ENCODE data around the gene PTCD2. TPM values are rescaled to one million over a fixed set of nuclear protein-coding genes. Genes with fewer than 3 reads are reported as not detected.
A peak's percentile ranks its signal among the peaks of the same experiment; 100 is the strongest.

The PTCD2 gene
- total RNA-seq, 2 donors from 2014 or later: 9.5 to 13.4 TPM

- WGBS, 2 experiments (ENCODE audit: insufficient coverage in 1 of 2, insufficient read length in 1 of 2): 96 to 100% methylated on average over 1 of the region's 1 CpG
- peaks cover 3% of the 10 kb centered on the region for H3K27me3 Mint-ChIP-seq (ENCODE audit: insufficient read depth)
These were observed 72.2 kb downstream of the PTCD2 start for GRCh38 chr5:72392326-72392733.

GRCh38 chr5:72393052-72393451 is 72.9 kb downstream of the PTCD2 start:
- no peak for TF ChIP-seq CTCF (conservative IDR thresholded peaks at IDR 0.05)
- H3K36me3 ChIP-seq (ENCODE audit: control insufficient read depth, insufficient read depth, low read length): no peaks in the 10 kb centered on the region

More at GRCh38 chr5:72392326-72392733, 72.2 kb downstream of the PTCD2 start:
- H3K4me3 ChIP-seq (ENCODE audit: low read length): no peak overlapping the region
- H3K27me3 ChIP-seq (ENCODE audit: control insufficient read depth, insufficient read depth, low read length, poor library complexity, severe bottlenecking): no peaks in the 10 kb centered on the region
- Mint-ChIP-seq H3K4me1 (no peaks in the 10 kb centered on the region), H3K9me3 (no peaks in the 10 kb centered on the region), H3K36me3 (ENCODE audit: low read depth) (no peaks in the 10 kb centered on the region), H3K27ac (no peak overlapping the region), H3K4me3 (no peak overlapping the region)
- no peak overlapping the region for H3K9ac ChIP-seq (ENCODE audit: extremely low read depth, low read length, poor library complexity, severe bottlenecking)
- no peaks in the 10 kb centered on the region for H3K36me3 ChIP-seq (ENCODE audit: control insufficient read depth, insufficient read depth, low read length)
- H3K4me1 ChIP-seq (ENCODE audit: control insufficient read depth, insufficient read depth, low read length): no peaks in the 10 kb centered on the region
- TF ChIP-seq CTCF (conservative IDR thresholded peaks at IDR 0.05): no peak
- H3K9me3 ChIP-seq (ENCODE audit: control insufficient read depth, low read length): no peaks in the 10 kb centered on the region
- no peak for DNase-seq
- H3K27ac ChIP-seq (ENCODE audit: low read depth, low read length): no peak overlapping the region

GRCh38 chr5:72394688-72395087 is 74.5 kb downstream of the PTCD2 start:
- Histone ChIP-seq H3K4me1 (ENCODE audit: control insufficient read depth, insufficient read depth, low read length) (no peaks in the 10 kb centered on the region), H3K9me3 (ENCODE audit: control insufficient read depth, low read length) (peaks cover 2% of the 10 kb centered on the region), H3K9ac (ENCODE audit: extremely low read depth, low read length, poor library complexity, severe bottlenecking) (no peak overlapping the region), H3K4me3 (ENCODE audit: low read length) (no peak overlapping the region), H3K27ac (ENCODE audit: low read depth, low read length) (no peak overlapping the region), H3K36me3 (ENCODE audit: control insufficient read depth, insufficient read depth, low read length) (no peaks in the 10 kb centered on the region), H3K27me3 (ENCODE audit: control insufficient read depth, insufficient read depth, low read length, poor library complexity, severe bottlenecking) (no peaks in the 10 kb centered on the region)
- peak; percentile 59 for TF ChIP-seq CTCF (conservative IDR thresholded peaks at IDR 0.05)
- 75 to 94% methylated on average over 2 of the region's 2 CpGs for WGBS, 2 experiments (ENCODE audit: insufficient coverage in 1 of 2, insufficient read length in 1 of 2)
- peak; percentile 55 for DNase-seq
- Mint-ChIP-seq H3K27me3 (ENCODE audit: insufficient read depth) (peaks cover 2% of the 10 kb centered on the region), H3K4me3 (no peak overlapping the region), H3K9me3 (no peaks in the 10 kb centered on the region), H3K4me1 (peaks cover 3% of the 10 kb centered on the region), H3K27ac (no peak overlapping the region), H3K36me3 (ENCODE audit: low read depth) (no peaks in the 10 kb centered on the region)

More at GRCh38 chr5:72393052-72393451, 72.9 kb downstream of the PTCD2 start:
- H3K9ac ChIP-seq (ENCODE audit: extremely low read depth, low read length, poor library complexity, severe bottlenecking): no peak overlapping the region
- no peak overlapping the region for H3K4me3 ChIP-seq (ENCODE audit: low read length)
- H3K27me3 Mint-ChIP-seq (ENCODE audit: insufficient read depth): peaks cover 3% of the 10 kb centered on the region
- H3K9me3 ChIP-seq (ENCODE audit: control insufficient read depth, low read length): no peaks in the 10 kb centered on the region
- no peaks in the 10 kb centered on the region for H3K27me3 ChIP-seq (ENCODE audit: control insufficient read depth, insufficient read depth, low read length, poor library complexity, severe bottlenecking)
- H3K27ac Mint-ChIP-seq: no peak overlapping the region
- no peaks in the 10 kb centered on the region for H3K36me3 Mint-ChIP-seq (ENCODE audit: low read depth)
- DNase-seq: no peak
- H3K4me3 Mint-ChIP-seq: no peak overlapping the region
- no peak overlapping the region for H3K27ac ChIP-seq (ENCODE audit: low read depth, low read length)
- peaks cover 3% of the 10 kb centered on the region for H3K4me1 Mint-ChIP-seq
- no peaks in the 10 kb centered on the region for H3K9me3 Mint-ChIP-seq
- no peaks in the 10 kb centered on the region for H3K4me1 ChIP-seq (ENCODE audit: control insufficient read depth, insufficient read depth, low read length)

Data from endodermal cell (in vitro differentiated cells).